DND-41 (cell line): Measurements from ENCODE around the gene UNK.

ENCODE experiments used
- CTCF ChIP-seq: IDR thresholded peaks from 2 replicates; pipeline ENCODE4 v1.5.1; 2012; ENCODE audit warnings: borderline replicate concordance, low read length, moderate library complexity, mild to moderate bottlenecking; ENCODE audit not compliant: poor library complexity, severe bottlenecking; ENCODE audit errors: extremely low read depth
- EZH2 ChIP-seq: IDR thresholded peaks from 3 replicates; pipeline ENCODE4 v1.6.1; 2012; ENCODE audit warnings: borderline replicate concordance, low read depth, mild to moderate bottlenecking, moderate library complexity, low read length, inconsistent platforms; ENCODE audit not compliant: severe bottlenecking

- TF ChIP-seq CTCF (no peak), EZH2 (no peak)
Measured at GRCh38 chr17:75752405-75752709, 32.2 kb upstream of the UNK start.
